ENCODE data around the gene IRF2BP2.

IRF2BP2 gene

DNA sequence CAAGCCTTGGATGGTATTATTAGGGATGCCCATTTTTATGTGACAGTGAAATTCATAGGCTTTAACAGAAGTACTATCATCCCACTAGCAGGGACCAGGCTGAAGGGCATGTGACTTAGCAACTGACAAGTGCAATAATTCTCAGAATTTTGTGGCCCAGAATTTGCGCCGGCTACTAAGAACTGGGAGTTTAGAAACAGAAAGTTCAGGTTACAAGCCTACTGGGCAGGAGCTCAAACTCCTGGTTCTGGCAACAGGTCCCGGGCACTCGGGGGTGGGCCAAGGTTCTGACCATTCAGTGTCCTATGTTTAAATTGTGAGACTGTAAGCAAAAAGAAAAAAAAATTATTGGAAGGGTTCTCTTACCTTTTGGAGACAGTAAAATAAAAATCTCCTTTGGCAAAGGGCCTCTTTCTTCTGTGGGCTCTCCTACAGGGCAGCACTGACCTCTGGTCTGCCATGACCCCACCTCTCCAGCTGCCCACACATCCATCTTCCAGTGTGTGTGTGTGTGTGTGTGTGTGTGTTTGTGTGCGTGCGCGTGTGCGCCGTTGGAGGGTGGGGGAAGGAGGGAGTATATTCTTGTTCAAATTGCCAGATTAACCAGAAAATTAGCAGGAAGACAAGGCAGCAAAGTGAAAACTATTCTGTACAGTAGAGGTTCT is 26.1 kb downstream of the IRF2BP2 start:
- DNase-seq (ENCODE audit: low read depth in 3 of 3), result no peak

GRCh38 chr1:234582681-234583301 is 27.2 kb downstream of the IRF2BP2 start:
- no peak for DNase-seq (ENCODE audit: low read depth in 3 of 3)

GRCh38 chr1:234582186-234582585 is 27.8 kb downstream of the IRF2BP2 start:
- no peak for DNase-seq (ENCODE audit: low read depth in 3 of 3)

- DNase-seq (ENCODE audit: low read depth in 3 of 3), result no peak
Observed at GRCh38 chr1:234581063-234581714, 28.8 kb downstream of the IRF2BP2 start.

DNA sequence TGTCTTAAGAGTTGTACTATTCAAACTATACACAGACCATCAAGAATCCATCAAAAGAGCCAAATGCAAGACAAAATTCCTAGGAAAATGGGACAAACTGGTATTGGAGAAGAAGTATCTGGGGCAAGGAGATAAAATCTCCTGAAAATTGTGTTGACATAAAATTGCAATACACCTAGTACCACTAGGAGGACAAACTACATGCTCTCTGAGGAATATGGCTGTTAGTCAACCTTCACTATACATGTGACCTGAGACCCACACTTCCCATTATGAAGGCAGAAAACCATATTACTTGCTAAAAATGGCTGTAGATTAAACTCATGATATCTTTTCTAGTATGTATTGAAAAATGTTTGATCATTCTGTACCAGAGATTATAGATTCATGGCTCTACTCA is 30.0 kb downstream of the IRF2BP2 start:
- DNase-seq (ENCODE audit: low read depth in 3 of 3), result no peak

DNA sequence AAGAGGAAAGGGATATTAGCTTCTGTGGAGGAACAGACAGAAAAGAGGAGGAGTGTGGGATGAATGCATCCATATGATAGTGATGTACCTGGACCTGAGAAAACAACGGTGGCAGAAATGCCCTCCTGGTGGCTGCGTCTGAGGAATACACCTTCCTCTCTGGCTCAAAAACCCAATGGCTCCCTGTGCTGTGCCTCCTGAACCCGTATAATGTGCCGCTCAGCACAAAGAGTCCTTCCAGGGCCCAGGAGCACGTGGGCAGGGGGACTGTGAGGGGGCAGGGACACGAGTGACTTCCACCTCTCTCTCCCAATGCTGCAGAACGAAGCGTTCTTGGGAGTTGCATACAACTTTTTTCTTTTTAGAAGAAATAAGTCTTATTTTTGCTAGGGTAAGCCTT is 31.2 kb downstream of the IRF2BP2 start:
- DNase-seq (ENCODE audit: low read depth in 3 of 3), result no peak

- no peak for DNase-seq (ENCODE audit: low read depth in 3 of 3)
Observed at GRCh38 chr1:234578087-234578486, 31.9 kb downstream of the IRF2BP2 start.

DNA sequence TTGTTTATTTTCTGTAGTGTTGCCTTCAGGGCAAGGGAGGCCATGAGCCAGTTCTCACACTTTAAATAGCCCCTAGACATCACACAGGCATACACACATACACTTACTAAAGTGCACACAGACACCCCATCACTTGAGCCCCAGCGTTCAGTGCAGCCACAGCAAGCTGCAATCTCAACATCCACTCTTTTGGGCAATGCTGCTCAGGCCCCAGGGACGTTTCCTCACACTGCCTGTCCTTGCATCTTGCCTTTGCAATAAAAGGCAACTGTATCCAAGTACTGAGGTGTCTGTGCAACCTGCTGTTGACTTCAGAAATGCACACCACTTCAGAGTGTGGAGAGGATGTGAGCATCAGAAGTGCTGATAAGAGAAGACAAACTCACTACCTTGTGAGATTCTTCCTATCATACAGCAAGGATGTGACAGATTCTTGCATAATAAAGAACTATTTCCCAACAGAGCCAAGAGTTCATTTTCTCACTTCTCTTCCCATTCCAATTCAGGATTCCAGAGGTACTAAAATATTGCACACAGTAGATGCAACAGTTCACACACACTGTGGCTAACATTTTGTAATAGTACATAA is 36.2 kb downstream of the IRF2BP2 start:
- DNase-seq (ENCODE audit: low read depth in 3 of 3), result no peak

DNA sequence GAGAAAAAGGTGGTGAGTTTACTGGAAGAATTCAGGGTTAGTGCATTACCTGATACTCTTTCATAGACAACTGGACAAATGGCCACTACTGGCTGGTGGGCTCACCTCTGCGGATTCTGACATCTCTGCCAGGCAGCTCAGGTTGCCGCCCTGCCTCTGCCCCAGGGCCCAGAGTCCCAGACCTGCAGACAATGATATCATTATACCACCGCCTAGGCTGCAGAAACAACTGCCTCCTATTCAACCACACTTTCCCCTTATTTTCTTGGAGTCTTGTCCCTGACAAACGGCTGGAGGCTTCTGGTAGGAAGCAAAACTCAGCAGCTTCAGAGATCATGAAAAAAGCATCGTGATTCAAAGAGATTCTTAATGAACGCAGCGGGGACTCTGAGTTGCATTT is 37.0 kb downstream of the IRF2BP2 start:
- no peak for DNase-seq (ENCODE audit: low read depth in 3 of 3)

GRCh38 chr1:234571702-234572101 is 38.3 kb downstream of the IRF2BP2 start:
- DNase-seq (ENCODE audit: low read depth in 3 of 3), result no peak

DNA sequence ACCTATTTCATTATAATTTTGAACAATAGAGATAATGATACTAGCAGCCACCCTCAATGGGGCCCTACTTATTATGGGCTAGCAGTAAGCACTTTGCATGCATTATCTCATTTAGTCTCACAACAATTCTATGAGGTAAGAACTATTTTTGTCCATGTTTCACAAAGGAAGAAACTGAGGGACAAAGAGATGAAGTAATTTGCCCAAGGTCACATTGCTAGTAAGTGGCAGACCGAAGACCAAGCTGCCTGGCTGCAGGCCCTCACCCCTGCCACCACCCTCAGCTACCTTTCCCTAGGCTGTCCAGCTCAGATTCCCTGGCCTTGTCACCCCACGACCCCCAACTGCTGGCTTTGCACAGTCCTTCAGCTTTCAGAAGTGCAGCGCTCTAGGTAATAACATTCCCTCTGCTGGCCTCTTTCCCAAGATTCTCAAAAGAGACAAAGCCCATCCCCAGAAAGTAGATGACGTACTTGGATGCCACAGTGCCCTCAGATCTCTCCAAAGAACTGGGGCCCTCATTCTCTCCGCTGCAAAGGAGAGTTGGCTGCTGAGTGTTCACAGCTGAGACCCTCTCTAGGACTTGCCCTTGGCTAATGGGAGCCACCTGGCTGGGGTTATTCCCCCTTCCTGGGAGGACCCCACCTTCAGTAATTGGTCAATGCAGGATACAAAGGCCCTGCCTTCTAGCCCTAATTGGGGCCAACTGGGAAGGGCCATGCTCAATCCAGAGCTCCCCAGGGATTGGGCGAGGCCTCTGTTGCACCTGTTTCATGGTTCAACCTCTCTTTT is 39.5 kb downstream of the IRF2BP2 start:
- no peak for DNase-seq (ENCODE audit: low read depth in 3 of 3)

GRCh38 chr1:234568345-234568744 is 41.6 kb downstream of the IRF2BP2 start:
- no peak for DNase-seq (ENCODE audit: low read depth in 3 of 3)

GRCh38 chr1:234565132-234565531 is 44.8 kb downstream of the IRF2BP2 start:
- DNase-seq (ENCODE audit: low read depth in 3 of 3), result no peak

DNA sequence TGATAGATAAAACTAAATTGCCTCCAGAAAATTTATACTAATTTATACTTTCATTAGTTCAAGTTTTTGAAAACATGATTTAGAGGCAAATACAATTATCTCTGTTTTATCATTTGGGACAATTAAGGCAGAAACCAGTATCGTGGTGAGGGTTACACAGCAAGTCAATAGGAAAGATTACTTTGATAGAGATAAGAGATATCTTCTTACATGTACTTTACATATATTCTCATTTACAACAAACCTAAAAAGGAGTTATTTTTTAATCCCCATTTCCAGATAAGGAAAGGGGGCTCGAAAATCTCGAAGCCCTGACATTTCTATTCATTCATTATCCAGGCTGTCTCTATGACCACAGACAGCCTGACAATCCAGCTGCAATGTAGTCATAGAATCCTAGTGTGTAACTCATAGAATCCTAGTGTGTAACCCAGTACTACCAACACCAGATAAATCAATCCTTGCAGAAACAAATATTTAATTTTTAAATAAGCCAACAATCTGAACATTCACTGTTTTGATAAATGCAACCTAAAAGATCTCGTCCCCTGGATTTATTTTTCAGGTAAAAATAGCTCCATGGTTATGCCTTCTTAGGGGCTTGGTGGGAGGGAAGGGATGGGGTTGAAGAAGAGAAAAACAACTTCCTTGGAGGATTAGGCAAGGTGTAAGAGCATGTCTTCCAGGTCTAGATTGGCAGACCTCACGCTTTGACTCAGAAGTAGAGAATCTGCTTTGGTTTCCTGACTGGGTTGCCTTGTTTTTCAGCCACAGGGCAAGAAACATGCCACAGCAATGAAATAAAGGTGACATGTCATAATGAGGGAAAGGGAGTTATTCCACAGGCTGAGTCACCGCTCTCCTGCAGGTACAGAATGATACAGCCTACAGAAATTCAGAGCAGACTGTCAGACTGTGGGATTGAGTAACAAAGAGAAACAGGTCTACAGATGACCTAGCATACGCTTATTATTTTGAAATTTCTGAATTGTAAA is 45.6 kb downstream of the IRF2BP2 start:
- DNase-seq (ENCODE audit: low read depth in 3 of 3), result no peak

DNA sequence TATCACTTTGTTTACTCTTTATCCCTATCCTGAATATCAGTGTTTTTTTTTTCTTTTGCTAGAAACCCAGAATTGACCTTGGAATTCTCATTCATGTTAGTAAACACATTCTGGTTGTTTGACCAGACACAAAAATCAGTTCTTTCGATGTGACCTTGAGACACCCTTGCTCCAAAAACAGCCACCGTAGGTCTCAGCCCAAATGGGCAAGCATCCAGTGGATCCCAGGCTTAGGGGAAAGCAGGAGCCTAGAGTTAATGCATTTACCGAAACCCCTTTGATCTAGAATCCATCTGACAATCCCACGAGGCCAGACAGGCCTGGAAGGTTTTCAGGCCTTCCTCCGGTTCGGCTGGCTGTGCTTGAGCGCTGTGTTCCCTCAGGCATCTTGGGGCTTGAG is 47.6 kb downstream of the IRF2BP2 start:
- DNase-seq (ENCODE audit: low read depth in 3 of 3), result no peak

DNA sequence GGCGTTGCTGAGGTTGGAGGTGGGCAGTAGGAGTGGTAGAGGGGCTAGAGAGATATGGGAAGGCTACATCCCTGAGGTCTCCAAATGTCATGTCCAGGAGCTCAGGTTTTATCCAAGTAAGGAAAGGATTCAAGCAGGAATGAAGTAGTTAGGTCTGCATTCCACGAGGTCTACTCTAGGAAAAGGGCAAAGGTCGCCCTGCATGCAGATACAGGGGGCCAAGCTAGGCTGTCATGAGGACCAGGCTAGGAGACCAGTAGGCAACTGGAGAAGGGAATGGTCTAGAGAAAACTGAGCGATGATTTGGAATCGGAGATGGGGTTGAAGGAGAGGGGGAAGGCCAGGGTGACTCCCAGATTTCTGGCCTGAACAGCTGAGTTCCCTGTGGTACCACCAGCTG is 48.7 kb downstream of the IRF2BP2 start:
- DNase-seq (ENCODE audit: low read depth in 3 of 3), result no peak

GRCh38 chr1:234559902-234560676 is 49.9 kb downstream of the IRF2BP2 start:
- DNase-seq (ENCODE audit: low read depth in 3 of 3), result no peak

DNA sequence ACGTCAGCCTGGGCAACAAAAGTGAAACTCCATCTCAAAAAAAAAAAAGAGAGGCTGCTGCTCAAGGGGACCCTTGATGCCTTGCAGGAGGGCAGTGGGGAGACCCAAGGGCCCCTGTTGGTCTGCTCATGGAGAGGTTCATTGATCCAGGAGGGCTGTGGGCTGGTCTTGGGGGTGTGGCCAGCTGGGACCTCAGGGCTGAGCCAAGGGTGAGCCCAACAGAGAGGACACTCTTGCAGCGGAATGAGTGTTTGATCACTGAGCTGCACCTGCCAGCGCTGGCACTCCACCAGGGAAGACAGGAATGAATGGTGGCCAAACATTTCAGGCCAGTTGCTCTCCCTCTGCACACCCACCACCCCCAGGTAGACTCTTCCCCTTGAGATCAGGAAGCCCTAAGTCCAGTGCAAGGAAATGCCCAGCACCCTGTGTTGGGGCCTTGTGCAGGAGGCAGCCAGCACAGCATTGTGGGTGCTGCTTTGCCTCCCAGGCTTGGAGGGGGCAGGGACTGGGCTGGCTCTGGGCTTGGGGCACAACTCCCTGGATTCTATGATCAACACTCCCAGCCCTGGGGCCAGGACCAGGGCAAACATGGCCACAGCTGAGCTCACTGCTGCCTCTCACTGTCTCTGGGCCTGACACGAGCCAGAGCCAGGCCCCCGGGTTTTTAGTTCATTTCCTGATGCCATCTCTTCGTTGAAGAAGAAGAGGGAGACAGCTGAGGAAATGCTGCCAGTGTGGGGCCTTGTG is 50.7 kb downstream of the IRF2BP2 start:
- no peak for DNase-seq (ENCODE audit: low read depth in 3 of 3)

DNA sequence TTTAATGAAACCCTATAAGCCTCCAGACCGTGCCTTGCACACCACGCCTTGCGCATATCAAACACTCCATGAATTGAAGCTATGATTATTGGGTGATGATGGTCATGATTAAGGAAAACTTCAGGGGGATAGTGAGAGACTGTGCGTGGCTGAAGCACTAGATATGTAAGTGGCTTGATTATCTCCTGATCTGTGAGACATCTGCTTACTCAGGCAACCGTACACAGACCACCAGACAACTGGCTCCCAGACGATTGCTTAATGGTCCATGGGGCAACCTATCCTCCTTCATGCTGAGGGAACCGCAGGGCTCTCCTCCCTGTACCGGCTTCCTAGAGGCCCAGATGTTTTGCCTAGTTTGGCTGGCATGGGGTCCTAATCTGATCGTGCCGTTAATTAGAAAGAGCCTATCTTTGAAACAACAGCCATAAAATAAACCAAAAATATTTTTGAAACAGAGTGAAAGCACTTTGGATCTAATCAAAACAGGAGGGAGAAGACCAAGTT is 51.6 kb downstream of the IRF2BP2 start:
- no peak for DNase-seq (ENCODE audit: low read depth in 3 of 3)
